ENCODE results near the gene DCXR.

The DCXR gene

DNA sequence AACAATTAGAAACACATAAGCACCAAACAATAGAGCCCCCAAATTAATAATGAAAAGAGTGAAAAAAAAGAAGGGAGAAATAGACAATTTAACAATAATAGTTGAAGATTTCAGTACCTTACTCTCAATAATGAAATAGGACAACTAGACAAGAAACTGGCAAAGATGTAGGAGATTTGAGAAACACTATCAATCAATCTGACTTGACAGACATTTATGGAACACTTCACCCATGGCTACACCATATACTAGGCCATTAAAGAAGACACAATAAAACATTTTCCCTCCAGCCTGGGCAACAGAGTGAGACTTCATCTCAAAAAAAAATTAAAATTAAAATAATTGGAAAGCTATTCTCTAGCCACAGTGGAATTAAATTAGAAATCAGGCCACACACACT is 33.1 kb upstream of the DCXR start:
- DNase-seq = no peak

DNA sequence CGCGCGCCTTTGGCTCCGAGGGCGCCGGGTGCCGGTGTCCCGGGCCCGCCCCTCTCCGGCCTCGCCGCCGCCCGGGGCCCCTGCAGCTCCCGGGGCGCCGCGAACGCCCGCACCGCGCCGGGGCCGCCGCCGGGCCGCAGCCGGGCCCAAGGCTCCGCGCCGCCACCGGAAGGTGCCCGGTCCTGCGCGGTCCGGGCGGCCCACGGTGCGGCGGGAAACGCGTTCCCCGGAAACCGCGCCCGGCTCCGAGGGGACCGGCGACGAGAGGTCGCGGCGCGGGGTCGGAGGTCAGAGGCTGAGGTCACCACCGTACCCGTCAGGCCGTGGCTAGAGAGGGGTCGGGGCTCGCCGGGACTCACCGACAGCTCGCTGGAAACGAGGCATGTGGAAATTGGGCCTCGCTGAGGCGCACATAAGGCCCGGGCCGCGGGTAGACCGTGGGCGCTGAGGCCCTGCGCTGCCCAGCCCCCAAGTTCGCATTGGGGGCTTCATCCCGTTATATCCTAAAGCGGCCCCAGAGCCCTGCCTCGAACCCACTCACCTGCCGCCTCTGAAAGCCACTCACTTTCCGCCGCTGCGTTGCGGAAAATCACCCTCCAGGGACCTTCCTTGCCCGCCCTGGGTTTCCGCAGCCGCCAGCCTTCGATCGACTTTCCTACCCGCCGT is 28.3 kb upstream of the DCXR start, which contains the start of gene DUS1L:
Gene DUS1L (minus strand): TSS at position 167 of the 666 bp plus-strand sequence. CDS start 745 bp downstream, outside the sequence.
- peak; percentile 60 for DNase-seq

DNA sequence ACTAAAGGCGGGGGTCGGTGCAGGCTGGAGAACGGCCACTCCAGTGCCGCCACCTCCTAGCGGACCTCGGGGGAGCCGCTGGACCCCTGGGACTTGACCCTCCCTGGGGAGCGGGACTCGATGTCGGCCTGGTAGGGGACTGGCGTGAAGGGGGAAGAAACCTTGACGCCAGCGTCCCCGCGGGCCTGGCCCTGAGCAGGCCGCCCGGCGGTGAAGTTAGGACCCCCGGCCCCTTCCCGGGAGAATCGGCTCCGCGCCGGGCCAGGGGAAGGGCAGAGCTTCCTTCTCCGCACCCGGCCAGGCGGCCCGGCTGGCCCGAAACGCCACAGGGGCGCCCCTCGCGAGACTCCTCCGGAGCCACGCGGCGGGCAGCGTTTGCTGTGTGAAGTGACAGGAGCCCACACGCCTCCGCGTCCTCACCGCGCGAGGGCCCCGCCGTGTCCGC is 27.7 kb upstream of the DCXR start:
- DNase-seq = no peak

- DNase-seq = peak; percentile 11
Observed at GRCh38 chr17:82064433-82065192, 27.1 kb upstream of the DCXR start.

- no peak for DNase-seq
Observed at GRCh38 chr17:82063424-82064415, 26.2 kb upstream of the DCXR start.

DNA sequence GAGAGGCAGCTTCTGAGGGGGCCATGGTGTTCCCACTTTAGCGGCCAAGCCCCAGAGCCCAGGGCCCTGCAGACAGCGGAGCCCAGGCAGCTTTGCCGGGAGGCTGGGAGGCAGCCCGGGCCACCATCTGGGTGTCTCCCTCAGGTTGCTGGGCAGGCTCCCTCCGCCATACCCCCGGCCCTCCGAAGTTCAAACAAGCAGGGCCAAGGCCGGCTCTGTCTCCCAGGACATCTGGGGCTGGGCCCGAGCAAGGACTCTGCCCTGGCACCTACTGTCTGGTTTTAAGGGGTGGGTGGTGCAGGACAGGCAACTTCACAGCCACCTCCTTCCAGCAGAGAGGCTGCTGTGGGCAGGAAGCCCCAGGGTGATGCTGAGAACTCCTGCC is 25.5 kb upstream of the DCXR start:
- DNase-seq = no peak

- no peak for DNase-seq
Observed at GRCh38 chr17:82062076-82062983, 24.8 kb upstream of the DCXR start.

DNA sequence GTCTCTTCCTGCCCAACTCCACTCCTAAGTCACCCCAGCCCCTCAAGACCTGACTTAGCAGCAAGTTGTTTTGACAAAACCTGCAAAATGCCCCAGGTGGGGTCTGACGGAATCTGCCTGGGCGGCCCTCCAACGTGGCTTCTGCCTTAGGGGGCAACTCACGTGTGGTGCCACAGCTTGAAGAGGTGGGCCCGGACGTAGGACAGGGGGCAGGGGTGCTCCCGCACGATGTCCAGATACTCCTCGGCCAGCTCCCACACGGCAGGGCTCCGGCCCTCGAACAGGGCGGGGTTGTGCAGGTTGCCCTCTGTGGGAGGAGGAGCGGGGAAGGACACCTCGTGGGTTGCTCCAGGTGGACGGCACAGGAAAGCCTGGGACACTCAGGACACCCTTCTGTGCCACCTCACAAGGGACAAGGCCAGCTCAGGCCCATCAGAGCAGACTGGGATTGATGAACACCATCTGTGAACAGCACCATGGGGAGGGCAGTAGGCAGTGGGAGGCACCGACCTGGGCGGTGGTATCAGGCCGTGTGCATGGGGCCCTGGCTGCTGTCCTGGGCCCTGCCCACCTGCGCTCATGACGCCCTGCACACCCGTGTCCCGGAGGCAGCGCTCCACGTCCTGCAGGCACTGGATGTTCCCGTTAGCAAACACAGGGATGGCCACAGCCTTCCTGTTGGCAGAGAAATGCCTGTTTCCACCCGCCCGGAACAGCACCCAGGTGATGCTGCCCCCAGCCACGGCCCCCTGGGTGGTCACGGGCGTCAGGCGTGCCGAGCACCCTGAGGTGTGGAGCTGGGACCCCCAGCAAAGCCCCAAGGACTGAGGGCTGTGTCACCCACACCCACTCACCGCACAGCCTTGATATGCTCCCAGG is 23.8 kb upstream of the DCXR start:
- DNase-seq = no peak

DNA sequence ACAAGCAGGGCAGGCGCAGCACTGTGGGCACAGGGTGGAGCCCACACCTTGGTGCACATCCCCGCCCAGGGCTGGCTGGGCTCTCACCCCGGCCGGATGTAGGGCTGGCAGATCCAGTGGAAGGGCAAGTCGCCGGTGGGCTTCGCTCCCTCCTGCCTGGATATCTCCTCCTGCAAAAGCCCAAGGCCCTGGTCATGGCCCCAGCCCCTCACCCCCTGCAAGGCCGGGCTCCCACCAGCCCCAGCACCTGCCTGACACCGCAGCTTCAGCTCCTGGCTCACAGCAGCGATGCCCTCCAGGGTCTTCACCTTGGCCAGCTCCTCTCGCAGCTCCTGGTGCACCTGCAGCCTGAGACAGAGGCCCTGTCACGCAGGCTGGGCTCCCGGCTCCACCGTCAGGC is 23.1 kb upstream of the DCXR start:
- no peak for DNase-seq

DNA sequence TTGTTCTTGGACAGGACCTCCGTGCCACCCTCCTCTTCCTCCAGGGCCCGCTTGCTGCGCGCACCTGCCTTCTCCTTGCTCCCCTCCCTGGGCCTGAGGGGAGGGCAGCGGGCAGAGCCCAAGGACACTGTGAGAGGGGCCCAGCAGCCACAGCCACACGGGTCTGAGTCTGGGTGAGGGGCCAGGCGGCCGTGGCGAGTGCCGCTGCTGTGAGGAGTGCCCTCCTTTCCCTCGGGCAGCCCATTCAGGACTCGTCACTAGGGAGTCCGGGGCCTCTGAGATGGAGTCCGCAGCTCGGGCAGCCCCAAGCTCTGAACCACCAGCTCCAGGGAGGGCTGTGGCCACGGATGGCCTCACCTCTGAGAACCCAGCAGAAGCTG is 22.5 kb upstream of the DCXR start:
- DNase-seq = no peak

DNA sequence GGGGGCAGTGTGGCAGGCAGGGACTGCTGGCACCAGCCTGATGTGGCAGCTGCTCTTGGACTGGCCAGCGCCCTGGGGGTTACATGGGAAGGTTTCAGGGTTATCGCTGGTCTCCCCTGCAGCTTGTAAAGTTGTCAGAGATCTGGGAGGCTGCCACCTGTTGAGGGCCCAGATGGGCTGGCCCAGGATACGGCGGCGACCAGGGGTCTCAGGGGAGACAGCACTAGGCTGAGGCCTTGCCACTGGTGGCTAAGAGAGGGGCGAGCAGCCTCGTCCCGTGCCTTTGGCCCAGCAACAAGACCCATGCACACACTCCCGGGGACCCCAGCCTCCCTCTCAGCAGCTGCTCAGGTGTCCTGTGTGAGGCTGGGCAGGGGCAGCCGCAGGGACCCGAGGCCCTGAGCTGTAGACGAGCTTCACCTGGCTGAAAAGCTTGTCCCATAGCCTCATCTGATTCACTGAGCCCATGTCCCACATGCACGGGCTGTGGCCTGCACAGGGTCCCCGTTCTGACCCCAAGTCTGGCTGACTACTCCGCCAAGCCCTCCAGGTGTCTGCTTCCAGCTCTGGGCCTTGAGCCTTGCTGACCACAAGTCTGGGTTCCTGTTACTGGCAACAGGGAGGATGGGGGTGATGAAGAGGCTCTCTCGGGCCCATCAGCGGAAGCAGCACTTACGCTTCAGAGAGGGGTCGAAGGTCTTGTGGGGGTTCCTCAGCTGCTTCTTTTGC is 21.9 kb upstream of the DCXR start:
- DNase-seq = no peak

GRCh38 chr17:82058855-82059249 is 21.4 kb upstream of the DCXR start:
- no peak for DNase-seq

GRCh38 chr17:82058230-82058854 is 20.8 kb upstream of the DCXR start:
- no peak for DNase-seq

DNA sequence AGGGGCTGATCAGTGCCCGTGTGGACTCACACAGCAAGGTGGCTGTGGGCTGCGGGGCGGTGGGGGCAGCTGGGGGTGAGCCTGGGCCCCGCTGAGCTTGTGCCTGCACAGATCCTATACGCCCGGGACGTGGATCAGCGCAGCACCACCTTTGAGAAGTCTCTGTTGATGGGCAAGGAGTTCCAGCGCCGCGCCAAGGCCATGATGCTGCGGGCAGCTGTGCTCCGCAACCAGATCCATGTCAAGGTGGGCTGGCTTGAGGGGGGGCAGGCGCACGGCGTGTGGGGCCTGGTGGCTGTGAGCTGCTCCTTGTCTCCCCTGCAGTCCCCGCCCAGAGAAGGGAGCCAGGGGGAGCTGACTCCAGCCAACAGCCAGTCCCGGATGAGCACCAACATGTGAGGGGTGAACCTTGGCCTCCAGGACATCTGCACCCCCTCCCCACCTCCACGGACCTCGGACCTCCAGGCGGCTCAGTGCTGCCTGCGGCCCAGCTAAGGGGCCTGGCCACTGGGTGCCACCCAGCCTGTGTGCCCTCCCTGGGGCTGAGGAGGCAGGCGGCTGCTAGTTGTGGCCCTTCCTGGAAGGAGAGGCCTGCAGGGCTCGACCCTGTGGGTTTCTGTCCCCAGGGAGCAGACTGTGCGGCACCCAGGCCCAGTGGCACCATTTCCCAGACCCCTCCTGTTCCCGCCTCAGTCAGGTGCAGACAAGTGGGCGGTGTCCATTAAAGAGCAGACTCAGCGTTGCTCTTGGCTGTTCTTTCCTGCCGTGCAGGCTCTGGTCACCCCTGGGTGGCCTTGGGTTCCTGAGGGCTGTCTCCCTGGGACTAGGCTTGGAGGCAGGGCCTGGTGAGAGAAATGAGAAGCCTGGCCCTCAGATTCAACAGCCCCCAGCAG is 19.5 kb upstream of the DCXR start:
- DNase-seq = no peak

- no peak for DNase-seq
Observed at GRCh38 chr17:82055965-82056728, 18.6 kb upstream of the DCXR start.

DNA sequence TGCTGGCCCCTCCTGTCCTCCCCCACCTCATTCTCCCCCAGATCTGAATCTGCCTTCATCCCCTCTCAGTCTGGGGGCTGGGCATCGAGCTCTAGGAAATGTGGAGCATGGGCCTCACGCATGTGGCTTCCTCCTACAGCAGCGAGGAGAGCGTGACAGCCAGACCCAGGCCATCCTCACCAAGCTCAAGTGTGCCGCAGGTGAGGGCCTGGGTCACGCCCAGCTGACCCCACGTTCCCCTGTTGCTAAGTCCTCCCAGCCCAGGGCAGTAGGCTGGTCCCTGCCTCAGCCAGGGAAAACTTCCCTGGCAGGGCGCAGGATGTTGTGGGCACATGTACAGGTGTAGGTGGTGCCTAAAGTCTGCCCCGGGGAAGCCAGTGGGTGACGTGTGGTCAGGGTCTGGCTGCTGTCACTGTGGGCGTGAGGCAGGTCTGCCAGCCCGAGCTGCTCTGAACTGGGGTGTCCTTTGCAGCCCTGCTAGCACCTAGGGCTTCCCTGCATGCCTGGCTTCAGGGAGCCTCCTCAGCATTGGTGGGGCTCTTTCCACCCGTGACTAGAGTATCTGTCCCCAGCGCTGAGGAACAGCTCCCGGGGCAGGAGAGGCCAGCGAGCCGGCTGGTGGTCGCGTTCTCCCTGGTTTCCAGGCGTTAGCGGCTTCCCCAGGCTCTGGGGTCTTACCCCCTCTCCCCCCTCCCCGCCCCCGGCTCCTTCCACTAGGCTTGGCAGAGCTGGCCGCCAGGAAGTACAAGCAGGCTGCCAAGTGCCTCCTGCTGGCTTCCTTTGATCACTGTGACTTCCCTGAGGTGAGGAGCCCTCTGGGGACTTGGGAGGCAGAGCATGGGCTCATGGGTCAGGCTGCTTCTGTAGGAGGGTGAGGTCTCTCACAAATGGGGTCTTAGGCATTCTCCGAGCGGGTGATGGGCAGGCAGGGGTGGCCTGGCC is 17.8 kb upstream of the DCXR start:
- DNase-seq = no peak

All from NCI-H774 (cell line).